Measurements from ENCODE around the gene CPLX1. TPM values are rescaled to one million over a fixed set of nuclear protein-coding genes. Genes with fewer than 3 reads are reported as not detected.

The CPLX1 gene
- total RNA-seq, 4 donors from 2014 or later, result 0.31 to 0.96 (median 0.54) TPM; not detected in 1

- Histone ChIP-seq H3K4me3 (no peak overlapping the region), H3K4me1 (peaks cover 0 to 10% (median 0%) of the 10 kb centered on the region in 3 donors), H3K9me3 (no peaks in the 10 kb centered on the region), H3K36me3 (peaks cover 0 to 25% of the 10 kb centered on the region in 2 donors), H3K27ac (no peak overlapping the region), H3K27me3 (no peaks in the 10 kb centered on the region)
- 100% methylated on average over 2 of the region's 10 CpGs; no CpG with 5 or more reads in 1 of the 2 donors for WGBS, 2 donors (ENCODE audit: low coverage in 1 of 2)
- TF ChIP-seq POLR2A (IDR thresholded peaks at IDR 0.05), result no peak
- TF ChIP-seq, protein P1, sequence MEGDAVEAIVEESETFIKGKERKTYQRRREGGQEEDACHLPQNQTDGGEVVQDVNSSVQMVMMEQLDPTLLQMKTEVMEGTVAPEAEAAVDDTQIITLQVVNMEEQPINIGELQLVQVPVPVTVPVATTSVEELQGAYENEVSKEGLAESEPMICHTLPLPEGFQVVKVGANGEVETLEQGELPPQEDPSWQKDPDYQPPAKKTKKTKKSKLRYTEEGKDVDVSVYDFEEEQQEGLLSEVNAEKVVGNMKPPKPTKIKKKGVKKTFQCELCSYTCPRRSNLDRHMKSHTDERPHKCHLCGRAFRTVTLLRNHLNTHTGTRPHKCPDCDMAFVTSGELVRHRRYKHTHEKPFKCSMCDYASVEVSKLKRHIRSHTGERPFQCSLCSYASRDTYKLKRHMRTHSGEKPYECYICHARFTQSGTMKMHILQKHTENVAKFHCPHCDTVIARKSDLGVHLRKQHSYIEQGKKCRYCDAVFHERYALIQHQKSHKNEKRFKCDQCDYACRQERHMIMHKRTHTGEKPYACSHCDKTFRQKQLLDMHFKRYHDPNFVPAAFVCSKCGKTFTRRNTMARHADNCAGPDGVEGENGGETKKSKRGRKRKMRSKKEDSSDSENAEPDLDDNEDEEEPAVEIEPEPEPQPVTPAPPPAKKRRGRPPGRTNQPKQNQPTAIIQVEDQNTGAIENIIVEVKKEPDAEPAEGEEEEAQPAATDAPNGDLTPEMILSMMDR (IDR thresholded peaks at IDR 0.05), result no peak
- no peak for TF ChIP-seq POLR2AphosphoS5 (IDR thresholded peaks at IDR 0.05)
- TF ChIP-seq EP300 (IDR thresholded peaks at IDR 0.05), result no peak
- no peak for ATAC-seq
Observed at GRCh38 chr4:844752-845232, 18.9 kb upstream of the CPLX1 start.

DNA sequence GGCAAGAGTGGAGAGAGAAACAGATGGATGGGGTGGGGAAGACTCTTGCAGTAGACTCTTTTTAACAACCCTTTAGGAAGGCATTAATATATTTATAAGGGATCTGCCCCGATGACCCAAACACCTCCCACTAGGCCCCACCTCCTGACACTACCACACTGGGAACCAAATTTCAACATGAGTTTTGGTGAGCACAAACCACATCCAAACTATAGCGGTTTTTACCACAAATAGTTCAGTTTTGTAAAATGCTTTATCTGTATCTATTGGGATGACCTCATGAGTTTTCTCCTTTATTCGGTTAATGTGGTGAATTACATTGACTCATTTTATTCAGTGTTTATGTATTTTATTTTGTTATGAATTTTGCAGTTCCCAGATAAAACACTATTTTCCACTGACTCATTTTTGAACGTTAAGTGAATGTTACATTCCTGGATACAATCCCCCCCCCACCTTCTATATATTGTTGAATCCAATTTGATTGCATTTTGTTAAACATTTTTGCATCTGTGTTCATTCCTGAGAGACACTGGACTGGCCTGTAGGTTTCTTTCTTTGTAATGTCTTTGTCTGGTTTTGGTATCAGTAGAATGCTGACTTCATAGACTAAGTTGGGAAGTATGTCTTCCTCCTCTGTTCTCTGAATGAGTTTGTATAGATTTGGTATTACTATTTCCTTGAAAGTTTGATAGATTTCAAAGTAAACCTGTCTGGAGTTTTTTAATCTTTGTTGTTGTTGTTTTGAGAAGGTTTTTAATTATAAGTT lies 13.9 kb upstream of the CPLX1 start:
- peaks cover 0 to 45% (median 0%) of the 10 kb centered on the region in 3 donors for H3K9me3 ChIP-seq
- no peak for TF ChIP-seq POLR2AphosphoS5 (IDR thresholded peaks at IDR 0.05)
- no peak for TF ChIP-seq EP300 (IDR thresholded peaks at IDR 0.05)
- H3K36me3 ChIP-seq, result no peaks in the 10 kb centered on the region
- no peak overlapping the region for H3K4me3 ChIP-seq
- no peaks in the 10 kb centered on the region for H3K27me3 ChIP-seq
- no peak for ATAC-seq
- no peak overlapping the region for H3K27ac ChIP-seq
- WGBS, 2 donors (ENCODE audit: low coverage in 1 of 2), result 90 to 96% methylated on average over 3 to 4 of the region's 4 CpGs
- no peaks in the 10 kb centered on the region for H3K4me1 ChIP-seq

GRCh38 chr4:837772-838171 lies 11.8 kb upstream of the CPLX1 start:
- Histone ChIP-seq H3K4me3 (no peak overlapping the region), H3K27ac (no peak overlapping the region), H3K27me3 (peaks cover 5% of the 10 kb centered on the region), H3K36me3 (no peaks in the 10 kb centered on the region), H3K9me3 (peaks cover 0 to 45% (median 0%) of the 10 kb centered on the region in 3 donors), H3K4me1 (no peaks in the 10 kb centered on the region)
- WGBS, 2 donors (ENCODE audit: low coverage in 1 of 2), result 92 to 100% methylated on average over 1 of the region's 1 CpG
- no peak for ATAC-seq
- TF ChIP-seq, protein P1 (IDR thresholded peaks at IDR 0.05), result no peak
- no peak for TF ChIP-seq POLR2A (IDR thresholded peaks at IDR 0.05)
- no peak for TF ChIP-seq POLR2AphosphoS5 (IDR thresholded peaks at IDR 0.05)
- TF ChIP-seq EP300 (IDR thresholded peaks at IDR 0.05), result no peak

DNA sequence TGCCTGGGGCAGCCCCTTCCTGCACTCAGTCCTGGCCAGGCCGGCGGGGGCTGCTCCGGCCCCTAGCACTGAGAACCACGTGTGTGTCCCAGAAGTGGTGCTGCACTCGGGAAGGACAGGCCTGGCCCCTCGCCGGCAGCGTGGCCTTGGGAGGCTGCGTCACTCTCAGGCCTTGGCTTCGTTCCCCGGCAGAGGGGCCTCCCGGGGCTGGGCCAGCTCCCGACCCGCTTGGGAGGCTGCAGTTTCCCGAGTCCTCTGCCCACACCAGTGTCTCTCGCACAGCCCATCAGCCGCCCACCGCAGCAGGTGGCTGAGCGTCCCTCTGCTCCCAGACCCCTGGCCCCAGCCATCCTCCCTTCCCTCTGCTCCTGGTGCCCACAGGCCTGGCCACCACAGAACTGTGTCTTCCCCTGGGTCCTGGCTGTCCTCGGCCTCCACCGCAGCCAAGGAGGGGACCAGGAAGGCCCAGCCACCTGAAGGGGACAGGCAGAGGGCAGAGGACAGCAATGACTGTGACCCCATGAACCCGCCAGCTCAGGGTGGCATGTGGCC lies 10.9 kb upstream of the CPLX1 start:
- TF ChIP-seq POLR2A (IDR thresholded peaks at IDR 0.05) (no peak), POLR2AphosphoS5 (IDR thresholded peaks at IDR 0.05) (no peak), EP300 (IDR thresholded peaks at IDR 0.05) (no peak)
- TF ChIP-seq, protein P1 (IDR thresholded peaks at IDR 0.05), result no peak
- no peaks in the 10 kb centered on the region for H3K36me3 ChIP-seq
- WGBS, 2 donors (ENCODE audit: low coverage in 1 of 2), result no CpG with 5 or more reads among the region's 22 CpGs
- no peak overlapping the region for H3K4me3 ChIP-seq
- ATAC-seq, result no peak
- H3K4me1 ChIP-seq, result no peaks in the 10 kb centered on the region
- peaks cover 14% of the 10 kb centered on the region for H3K27me3 ChIP-seq
- H3K9me3 ChIP-seq, result peaks cover 0 to 55% (median 0%) of the 10 kb centered on the region in 3 donors
- H3K27ac ChIP-seq, result no peak overlapping the region

- Histone ChIP-seq H3K27me3 (peaks cover 22% of the 10 kb centered on the region), H3K9me3 (peaks cover 0 to 62% (median 0%) of the 10 kb centered on the region in 3 donors), H3K27ac (no peak overlapping the region), H3K36me3 (no peaks in the 10 kb centered on the region), H3K4me3 (no peak overlapping the region), H3K4me1 (no peaks in the 10 kb centered on the region)
- no peak for TF ChIP-seq POLR2A (IDR thresholded peaks at IDR 0.05)
- TF ChIP-seq EP300 (IDR thresholded peaks at IDR 0.05), result no peak
- TF ChIP-seq, protein P1 (IDR thresholded peaks at IDR 0.05), result no peak
- TF ChIP-seq POLR2AphosphoS5 (IDR thresholded peaks at IDR 0.05), result no peak
- ATAC-seq, result no peak
- WGBS, 2 donors (ENCODE audit: low coverage in 1 of 2), result 90 to 96% methylated on average over 9 to 10 of the region's 32 CpGs
Observed at GRCh38 chr4:836003-836511, 10.1 kb upstream of the CPLX1 start.

All from gastroesophageal sphincter (tissue), 4 donors.